Measurements from ENCODE around the gene MARK4. TPM values are rescaled to one million over a fixed set of nuclear protein-coding genes. Genes with fewer than 3 reads are reported as not detected.
"Not testable (repeated sequence)": the region's sequence is repeated elsewhere in the genome, so short reads cannot be mapped to it uniquely, and the experiment has no call there.

Gene MARK4
- total and polyA plus RNA-seq, 8 donors, result 8.8 to 120 (median 18.4) TPM

GRCh38 chr19:45306040-45306439 lies 55.0 kb downstream of the MARK4 start:
- Histone ChIP-seq H3K4me1 (peaks cover 0 to 8% (median 0%) of the 10 kb centered on the region in 4 donors), H3K27ac (no peak overlapping the region), H3K4me3 (no peak overlapping the region), H3K9me3 (no peaks in the 10 kb centered on the region), H3K27me3 (peaks cover 0 to 21% (median 0%) of the 10 kb centered on the region in 3 donors), H3K36me3 (peaks cover 0 to 15% (median 14%) of the 10 kb centered on the region in 4 donors)
- intact Hi-C loops (cut with DNase I; ENCODE audit: low total_unique reads), result no loop called here
- TF ChIP-seq CTCF (IDR thresholded peaks at IDR 0.05) (no peak), POLR2A (IDR thresholded peaks at IDR 0.05) (no peak), EP300 (IDR thresholded peaks at IDR 0.05) (no peak), POLR2AphosphoS5 (IDR thresholded peaks at IDR 0.05) (no peak)
- DNase-seq, result no peak
- WGBS, 5 donors, result 49 to 61% (median 53%) methylated on average over 9 of the region's 9 CpGs

GRCh38 chr19:45306518-45307027 lies 55.5 kb downstream of the MARK4 start:
- H3K27ac ChIP-seq, result no peak overlapping the region
- peaks cover 0 to 21% (median 0%) of the 10 kb centered on the region in 3 donors for H3K27me3 ChIP-seq
- TF ChIP-seq CTCF (IDR thresholded peaks at IDR 0.05) (no peak), POLR2A (IDR thresholded peaks at IDR 0.05) (no peak), EP300 (IDR thresholded peaks at IDR 0.05) (no peak), POLR2AphosphoS5 (IDR thresholded peaks at IDR 0.05) (no peak)
- peaks cover 0 to 14% (median 13%) of the 10 kb centered on the region in 4 donors for H3K36me3 ChIP-seq
- 63 to 70% (median 69%) methylated on average over 18 of the region's 18 CpGs for WGBS, 5 donors
- H3K4me3 ChIP-seq, result no peak overlapping the region
- DNase-seq, result peak in 1 of 2 donors; percentile 73
- peaks cover 0 to 8% (median 0%) of the 10 kb centered on the region in 4 donors for H3K4me1 ChIP-seq
- intact Hi-C loops (cut with DNase I; ENCODE audit: low total_unique reads), result no loop called here
- H3K9me3 ChIP-seq, result no peaks in the 10 kb centered on the region

- 84 to 93% (median 90%) methylated on average over 14 to 19 of the region's 19 CpGs for WGBS, 5 donors
- H3K27ac ChIP-seq, result no peak overlapping the region
- intact Hi-C loops (cut with DNase I; ENCODE audit: low total_unique reads), result no loop called here
- peaks cover 0 to 21% (median 0%) of the 10 kb centered on the region in 3 donors for H3K27me3 ChIP-seq
- no peaks in the 10 kb centered on the region for H3K9me3 ChIP-seq
- H3K4me1 ChIP-seq, result peaks cover 0 to 8% (median 0%) of the 10 kb centered on the region in 4 donors
- peaks cover 0 to 9% (median 7%) of the 10 kb centered on the region in 4 donors for H3K36me3 ChIP-seq
- no peak for TF ChIP-seq POLR2A (IDR thresholded peaks at IDR 0.05)
- TF ChIP-seq CTCF (IDR thresholded peaks at IDR 0.05), result no peak
- TF ChIP-seq POLR2AphosphoS5 (IDR thresholded peaks at IDR 0.05), result no peak
- TF ChIP-seq EP300 (IDR thresholded peaks at IDR 0.05), result no peak
- H3K4me3 ChIP-seq, result no peak overlapping the region
- no peak for DNase-seq
Measured at GRCh38 chr19:45307361-45307760, 56.3 kb downstream of the MARK4 start.

GRCh38 chr19:45309322-45309721 lies 58.3 kb downstream of the MARK4 start:
- H3K36me3 ChIP-seq; H3K4me3 ChIP-seq; DNase-seq; H3K27ac ChIP-seq; H3K4me1 ChIP-seq; intact Hi-C loops (cut with DNase I; ENCODE audit: low total_unique reads); H3K9me3 ChIP-seq: not testable (repeated sequence)
- H3K27me3 ChIP-seq, result peaks cover 0 to 21% (median 0%) of the 10 kb centered on the region in 3 donors
- WGBS, 5 donors, result 91 to 96% (median 96%) methylated on average over 8 of the region's 8 CpGs

GRCh38 chr19:45311621-45312020 lies 60.5 kb downstream of the MARK4 start:
- Histone ChIP-seq H3K4me1 (no peaks in the 10 kb centered on the region), H3K4me3 (no peak overlapping the region), H3K36me3 (no peaks in the 10 kb centered on the region), H3K9me3 (no peaks in the 10 kb centered on the region), H3K27me3 (peaks cover 0 to 42% (median 8%) of the 10 kb centered on the region in 3 donors), H3K27ac (no peak overlapping the region)
- WGBS, 5 donors, result 34 to 43% (median 40%) methylated on average over 9 to 18 of the region's 18 CpGs
- intact Hi-C loops (cut with DNase I; ENCODE audit: low total_unique reads), result no loop called here
- no peak for TF ChIP-seq POLR2A (IDR thresholded peaks at IDR 0.05)
- no peak for TF ChIP-seq CTCF (IDR thresholded peaks at IDR 0.05)
- TF ChIP-seq EP300 (IDR thresholded peaks at IDR 0.05), result no peak
- TF ChIP-seq POLR2AphosphoS5 (IDR thresholded peaks at IDR 0.05), result no peak
- peak in 1 of 2 donors; percentile 55 for DNase-seq

- DNase-seq; H3K9me3 ChIP-seq; H3K4me3 ChIP-seq; H3K27ac ChIP-seq; H3K4me1 ChIP-seq; intact Hi-C loops (cut with DNase I; ENCODE audit: low total_unique reads); H3K36me3 ChIP-seq: not testable (repeated sequence)
- H3K27me3 ChIP-seq, result peaks cover 0 to 43% (median 14%) of the 10 kb centered on the region in 3 donors
- 88 to 95% (median 91%) methylated on average over 14 of the region's 14 CpGs for WGBS, 5 donors
Measured at GRCh38 chr19:45312285-45312684, 61.2 kb downstream of the MARK4 start.
